HG03103 (cell line): ENCODE data around the gene KCNQ1.

Experiments used
- ATAC-seq: cut with Tn5 transposase; IDR thresholded peaks from one replicate; pipeline ENCODE4 v1.9.1; 2021; ENCODE audit warnings: low read depth; ENCODE audit not compliant: unreplicated experiment

KCNQ1 gene

DNA sequence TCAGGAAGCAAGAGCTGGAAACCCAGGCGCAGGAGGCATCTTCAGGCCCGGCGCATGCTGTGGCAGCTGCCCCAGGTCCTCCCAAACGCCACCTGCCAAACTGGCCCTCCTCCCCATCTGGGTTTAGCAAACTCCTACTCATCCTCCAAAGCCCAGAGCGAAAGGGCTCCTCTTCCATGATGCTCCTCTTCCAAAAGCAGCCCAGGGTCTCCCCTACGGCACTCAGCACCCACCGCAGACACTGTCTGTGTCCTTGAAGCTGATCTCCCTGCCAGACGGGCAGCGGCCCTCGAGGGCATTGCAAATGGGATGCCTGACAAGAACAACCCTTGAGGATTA, 414.9 kb downstream of the KCNQ1 start:
- no peak for ATAC-seq

- no peak for ATAC-seq
Observed at GRCh38 chr11:2860636-2861035, 415.8 kb downstream of the KCNQ1 start.

- ATAC-seq: no peak
Observed at GRCh38 chr11:2862395-2863275, 417.8 kb downstream of the KCNQ1 start.

- ATAC-seq: no peak
Observed at GRCh38 chr11:2863276-2863618, 418.4 kb downstream of the KCNQ1 start.

- no peak for ATAC-seq
Observed at GRCh38 chr11:2864901-2865300, 420.1 kb downstream of the KCNQ1 start.

DNA sequence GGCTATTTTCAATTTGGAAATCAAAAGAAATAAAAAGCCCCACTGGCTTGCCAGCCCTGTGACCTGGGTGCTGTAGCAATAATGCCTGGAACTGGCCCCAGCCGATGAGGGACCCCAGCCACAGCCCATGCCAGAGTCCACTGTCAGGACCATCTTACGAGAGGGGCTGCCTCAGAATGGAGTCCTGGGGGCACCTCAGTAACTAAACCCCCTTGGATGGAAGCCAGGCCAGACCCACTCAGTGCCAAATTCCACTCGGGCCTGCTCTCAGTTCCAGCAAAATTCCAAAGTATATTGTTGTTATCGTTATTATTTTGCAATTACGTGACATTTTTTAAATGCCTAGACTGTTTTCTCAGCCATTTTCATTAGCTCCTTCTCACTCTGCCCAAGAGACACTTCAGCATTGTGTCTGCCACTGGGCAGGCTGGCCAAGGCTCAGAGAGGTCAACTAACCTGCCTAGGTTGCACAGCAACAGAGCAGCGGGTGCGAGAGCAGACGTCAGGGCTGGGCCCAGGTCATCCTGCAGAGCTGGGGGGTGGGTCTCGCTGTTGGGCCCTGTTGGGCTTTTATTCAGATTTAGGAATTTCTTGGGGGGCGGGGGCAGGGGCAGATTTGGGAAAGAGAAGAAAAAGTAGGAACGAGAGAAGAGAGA, 421.2 kb downstream of the KCNQ1 start:
- no peak for ATAC-seq

GRCh38 chr11:2867142-2867541, 422.3 kb downstream of the KCNQ1 start:
- ATAC-seq: no peak

- no peak for ATAC-seq
Observed at GRCh38 chr11:2867722-2868505, 423.1 kb downstream of the KCNQ1 start.

DNA sequence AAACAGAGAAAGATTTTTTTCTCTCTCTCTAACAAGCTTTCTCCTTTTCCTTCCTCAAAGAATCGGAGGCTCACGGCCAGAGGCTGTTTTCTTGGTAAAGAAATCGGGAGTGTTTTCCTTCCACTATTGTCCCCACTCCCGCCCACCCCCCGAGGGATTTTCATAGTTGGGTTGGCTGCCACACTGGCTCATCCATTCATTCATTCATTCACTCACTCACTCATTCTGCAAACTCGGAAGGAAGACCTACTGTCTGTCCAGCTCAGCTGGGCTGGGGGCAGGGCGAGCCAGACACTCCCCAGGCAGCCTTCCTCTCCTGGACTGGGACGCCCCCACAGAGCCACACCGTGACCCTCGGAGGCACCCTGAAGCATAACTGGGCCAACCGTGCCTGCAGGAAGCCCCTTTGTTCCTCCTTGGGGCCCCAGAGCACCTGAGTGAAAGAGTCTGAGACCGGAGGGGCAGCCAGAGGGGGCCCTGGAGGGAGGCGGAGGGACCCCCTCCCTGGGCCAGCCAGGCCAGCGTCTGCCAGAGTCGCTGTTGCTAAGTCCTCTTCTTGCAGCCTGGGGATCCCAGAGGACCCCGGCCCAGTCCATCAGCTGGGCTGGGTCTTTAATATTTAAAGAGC, 423.8 kb downstream of the KCNQ1 start:
- no peak for ATAC-seq

- ATAC-seq: no peak
Observed at GRCh38 chr11:2869134-2869526, 424.3 kb downstream of the KCNQ1 start.

DNA sequence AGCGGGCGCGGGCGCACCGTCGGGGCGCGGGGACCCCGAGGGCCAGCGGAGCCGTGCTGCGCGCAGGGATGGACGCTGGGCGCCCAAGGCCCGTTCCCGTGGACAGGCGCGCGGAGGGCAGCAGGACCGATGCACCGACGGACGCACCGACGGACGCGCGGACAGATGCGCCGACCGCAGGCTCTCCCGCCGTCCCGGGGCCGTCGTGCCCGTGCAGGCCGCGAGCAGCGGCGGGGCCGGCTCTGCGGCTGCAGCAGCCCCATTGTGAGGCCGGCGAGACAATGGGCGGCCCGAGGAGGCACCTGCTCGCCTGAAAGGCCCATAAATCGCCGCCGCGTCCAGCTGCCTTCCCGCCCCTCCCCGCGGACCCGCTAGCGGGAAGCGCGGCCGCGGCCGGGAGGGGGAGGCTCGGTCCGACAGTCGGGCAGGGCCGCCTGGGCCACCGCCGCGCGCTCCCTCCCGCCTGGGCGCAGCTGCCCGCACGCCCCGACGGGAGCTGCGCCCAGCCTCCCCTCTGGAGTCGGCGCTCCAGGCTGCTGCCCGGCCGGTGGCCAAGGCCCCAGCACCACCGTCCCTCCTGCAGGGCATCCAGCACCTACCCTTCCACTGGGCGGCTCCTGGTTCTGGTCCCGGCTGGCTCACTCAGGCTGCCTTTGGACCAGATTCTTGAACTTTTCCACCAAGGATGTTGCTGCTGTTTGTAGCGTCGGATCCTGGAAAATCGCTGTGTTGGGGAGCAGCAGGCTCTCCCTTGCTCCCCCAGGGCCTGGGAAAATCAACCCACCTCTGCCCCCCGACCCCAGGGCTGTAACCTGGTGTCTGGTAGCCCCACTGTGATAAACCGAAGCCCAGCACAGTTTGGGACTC, 425.0 kb downstream of the KCNQ1 start:
- ATAC-seq: no peak

DNA sequence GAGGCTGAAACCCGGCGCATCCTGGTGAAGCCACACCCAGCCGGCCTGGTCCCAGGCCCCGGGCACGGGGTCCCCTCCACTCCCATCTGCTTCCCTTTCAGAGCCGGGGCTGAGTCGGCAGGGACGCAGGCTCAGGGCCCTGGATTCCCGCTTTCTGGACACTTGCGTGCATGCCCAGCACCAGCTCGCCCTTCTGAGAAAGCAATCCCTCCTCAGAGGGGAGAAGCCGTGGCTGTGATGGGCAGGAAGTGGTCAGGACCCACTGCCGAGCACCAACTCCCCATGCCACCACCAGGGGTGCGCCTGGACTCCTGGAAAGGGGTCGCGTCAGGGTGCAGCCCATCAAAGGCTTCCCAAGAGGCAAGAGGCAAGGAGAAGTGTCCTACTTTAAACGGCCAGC, 425.7 kb downstream of the KCNQ1 start:
- ATAC-seq: no peak

DNA sequence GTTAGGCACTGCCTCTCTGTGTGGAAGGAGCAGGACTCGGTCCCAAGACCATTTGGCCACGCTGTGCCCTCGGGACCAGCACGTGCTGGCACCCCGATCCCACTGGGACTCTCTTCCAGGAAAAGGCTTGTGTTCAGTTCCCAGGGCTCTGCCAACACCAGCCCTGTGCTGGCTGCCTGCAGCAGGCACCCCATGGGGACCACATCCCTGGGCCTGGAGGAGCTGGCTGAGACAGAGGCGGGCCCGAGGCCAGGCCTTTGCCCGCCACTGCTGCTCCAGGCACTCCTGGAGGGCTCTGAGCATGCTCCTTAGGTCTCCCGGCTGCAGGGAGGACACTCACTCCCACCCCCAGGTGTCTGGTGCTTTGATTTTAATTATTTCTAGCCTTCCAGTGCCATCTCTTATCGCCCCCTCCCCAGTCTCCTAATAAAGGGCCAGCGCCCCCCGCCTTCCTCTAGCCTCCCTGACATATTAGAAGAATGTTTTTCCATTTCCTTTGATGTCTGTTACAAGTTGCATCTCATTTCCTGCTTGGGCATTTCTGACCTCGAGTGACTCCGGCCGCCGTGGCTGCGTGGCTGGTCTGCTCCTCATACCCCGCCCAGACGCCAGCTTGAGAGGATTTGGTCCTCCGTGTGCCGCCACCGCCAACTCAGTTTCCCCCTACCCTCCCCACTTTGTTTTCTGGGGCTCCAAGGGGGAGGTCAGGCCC, 426.3 kb downstream of the KCNQ1 start:
- ATAC-seq: no peak

DNA sequence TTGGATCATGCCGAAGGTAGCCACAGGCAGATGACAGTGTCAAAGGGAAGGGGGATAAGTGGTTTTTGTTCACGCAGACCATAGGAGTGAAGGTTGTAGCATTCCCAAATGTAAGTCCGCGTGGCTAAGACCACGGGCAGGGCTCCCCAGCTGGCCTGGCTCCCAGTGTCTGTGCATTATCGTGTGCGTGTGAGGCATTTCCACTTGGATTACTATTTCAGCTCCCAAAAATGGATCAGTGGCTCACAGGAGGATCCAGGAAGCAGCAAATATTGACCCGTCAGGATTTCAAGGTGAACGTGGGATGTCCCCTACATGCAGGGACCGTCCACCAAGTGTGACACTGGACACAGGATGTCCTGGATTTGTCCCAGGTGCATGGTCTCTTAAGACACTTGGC, 430.2 kb downstream of the KCNQ1 start:
- no peak for ATAC-seq

GRCh38 chr11:2877474-2877873, 432.7 kb downstream of the KCNQ1 start:
- no peak for ATAC-seq

DNA sequence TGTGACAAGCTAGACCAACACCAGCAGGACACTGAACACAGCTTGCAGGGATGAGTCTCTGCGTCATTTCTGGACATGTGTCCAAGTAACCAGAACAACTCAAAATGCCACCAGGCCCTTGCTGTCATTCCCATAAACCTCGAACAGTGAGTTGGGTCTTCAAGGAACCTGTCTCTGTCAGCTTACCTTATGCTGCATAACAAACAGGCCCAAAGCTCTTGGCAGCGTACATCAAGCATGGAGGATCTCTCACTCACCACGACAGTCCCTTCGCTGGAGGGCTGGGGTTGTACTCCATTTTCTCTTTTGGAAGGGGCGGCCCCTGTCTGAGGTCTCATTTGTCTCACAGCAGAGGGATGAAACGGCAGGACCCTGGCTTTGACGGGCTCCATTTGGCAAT, 434.0 kb downstream of the KCNQ1 start:
- ATAC-seq: no peak

- ATAC-seq: no peak
Observed at GRCh38 chr11:2880646-2881045, 435.8 kb downstream of the KCNQ1 start.

- no peak for ATAC-seq
Observed at GRCh38 chr11:2881076-2881980, 436.5 kb downstream of the KCNQ1 start.

- ATAC-seq: no peak
Observed at GRCh38 chr11:2881981-2882375, 437.2 kb downstream of the KCNQ1 start.
